ENCODE data around the gene STK4. TPM values are rescaled to one million over a fixed set of nuclear protein-coding genes. Genes with fewer than 3 reads are reported as not detected.

The STK4 gene
- polyA plus RNA-seq, 1 donor from 2014 or later: 14.0 TPM

DNA sequence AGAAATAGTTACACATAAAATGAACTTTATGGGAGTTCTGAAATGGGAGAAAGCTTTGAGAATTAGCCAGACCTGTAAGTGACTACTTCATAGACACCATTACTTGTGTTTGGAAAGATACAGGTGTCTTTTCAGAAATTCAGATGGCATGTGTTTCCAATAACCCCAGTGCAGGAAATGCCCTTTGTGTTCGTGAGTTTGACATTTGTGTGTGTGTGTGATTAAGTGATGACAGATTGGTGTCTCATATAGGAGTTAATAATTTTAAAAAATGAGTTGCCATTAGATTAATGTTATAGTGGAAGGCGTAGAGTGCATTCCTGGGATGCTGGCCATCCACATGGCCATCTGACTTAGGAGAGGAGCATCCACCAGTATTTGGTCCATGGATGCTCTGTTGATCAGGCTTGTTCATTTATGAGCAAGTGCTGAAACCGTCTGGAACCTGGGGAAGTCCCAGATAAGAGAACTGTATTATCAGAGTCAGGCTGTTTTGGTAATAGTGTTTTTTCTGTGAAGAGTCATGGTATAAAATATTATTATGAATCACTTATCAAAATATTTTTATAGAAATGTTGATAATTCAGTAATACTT lies 3.1 kb downstream of the STK4 start:
- Histone ChIP-seq H3K27me3 (ENCODE audit: insufficient read depth, low read depth, low read length) (no peaks in the 10 kb centered on the region), H2AFZ (ENCODE audit: low read depth, low read length) (no peak overlapping the region), H3K36me3 (ENCODE audit: insufficient read depth, low read length) (no peaks in the 10 kb centered on the region), H3K4me3 (ENCODE audit: low read length) (peak overlapping the region; percentile 85), H3K9me3 (ENCODE audit: low read length) (no peaks in the 10 kb centered on the region), H4K20me1 (ENCODE audit: insufficient read depth) (no peaks in the 10 kb centered on the region), H3K4me2 (ENCODE audit: low read length) (no peak overlapping the region), H3K79me2 (replicated peaks; ENCODE audit: insufficient read depth, low read length) (peaks cover 32% of the 10 kb centered on the region), H3F3A (ENCODE audit: insufficient read depth, low read length, poor library complexity, severe bottlenecking) (no peaks in the 10 kb centered on the region), H3K9ac (ENCODE audit: low read length) (no peak overlapping the region), H3K9me2 (ENCODE audit: insufficient read depth, low read length) (no peaks in the 10 kb centered on the region), H3K27ac (ENCODE audit: low read length) (no peak overlapping the region)
- no peak for TF ChIP-seq SMC3 (conservative IDR thresholded peaks at IDR 0.05; ENCODE audit: poor library complexity)
- TF ChIP-seq, protein P1, sequence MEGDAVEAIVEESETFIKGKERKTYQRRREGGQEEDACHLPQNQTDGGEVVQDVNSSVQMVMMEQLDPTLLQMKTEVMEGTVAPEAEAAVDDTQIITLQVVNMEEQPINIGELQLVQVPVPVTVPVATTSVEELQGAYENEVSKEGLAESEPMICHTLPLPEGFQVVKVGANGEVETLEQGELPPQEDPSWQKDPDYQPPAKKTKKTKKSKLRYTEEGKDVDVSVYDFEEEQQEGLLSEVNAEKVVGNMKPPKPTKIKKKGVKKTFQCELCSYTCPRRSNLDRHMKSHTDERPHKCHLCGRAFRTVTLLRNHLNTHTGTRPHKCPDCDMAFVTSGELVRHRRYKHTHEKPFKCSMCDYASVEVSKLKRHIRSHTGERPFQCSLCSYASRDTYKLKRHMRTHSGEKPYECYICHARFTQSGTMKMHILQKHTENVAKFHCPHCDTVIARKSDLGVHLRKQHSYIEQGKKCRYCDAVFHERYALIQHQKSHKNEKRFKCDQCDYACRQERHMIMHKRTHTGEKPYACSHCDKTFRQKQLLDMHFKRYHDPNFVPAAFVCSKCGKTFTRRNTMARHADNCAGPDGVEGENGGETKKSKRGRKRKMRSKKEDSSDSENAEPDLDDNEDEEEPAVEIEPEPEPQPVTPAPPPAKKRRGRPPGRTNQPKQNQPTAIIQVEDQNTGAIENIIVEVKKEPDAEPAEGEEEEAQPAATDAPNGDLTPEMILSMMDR (IDR thresholded peaks at IDR 0.05; ENCODE audit: poor library complexity, severe bottlenecking): no peak
- TF ChIP-seq TAF1 (IDR thresholded peaks at IDR 0.05; ENCODE audit: low read depth): no peak
- TF ChIP-seq RAD21 (conservative IDR thresholded peaks at IDR 0.05): no peak

DNA sequence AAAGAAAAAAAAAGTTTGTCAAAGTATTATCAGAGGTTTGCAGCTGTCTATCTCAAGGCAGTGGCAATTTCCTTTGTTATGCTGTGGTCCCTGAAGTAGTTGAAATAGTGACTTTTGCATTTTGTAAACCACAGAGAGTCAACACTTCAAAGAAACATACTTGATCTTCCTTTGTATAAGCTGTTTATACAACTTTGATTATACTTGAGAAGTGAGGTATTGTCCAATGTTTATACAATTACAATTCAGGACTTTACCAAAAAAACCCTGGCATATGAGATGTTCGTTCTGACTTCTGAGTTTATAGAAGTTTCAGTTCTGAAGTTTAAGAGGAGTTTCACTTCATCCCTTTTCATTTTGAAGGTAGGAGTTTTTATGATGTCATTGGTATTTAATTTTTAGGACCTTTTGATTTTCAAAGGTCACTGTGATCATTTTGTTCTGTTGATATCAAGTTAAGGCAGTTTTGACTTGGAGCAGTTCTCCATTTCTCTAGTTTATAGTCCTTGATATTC lies 4.0 kb downstream of the STK4 start:
- no peaks in the 10 kb centered on the region for H4K20me1 ChIP-seq (ENCODE audit: insufficient read depth)
- peaks cover 32% of the 10 kb centered on the region for H3K79me2 ChIP-seq (replicated peaks; ENCODE audit: insufficient read depth, low read length)
- no peaks in the 10 kb centered on the region for H3K9me3 ChIP-seq (ENCODE audit: low read length)
- H2AFZ ChIP-seq (ENCODE audit: low read depth, low read length): no peak overlapping the region
- no peaks in the 10 kb centered on the region for H3K9me2 ChIP-seq (ENCODE audit: insufficient read depth, low read length)
- H3K4me3 ChIP-seq (ENCODE audit: low read length): no peak overlapping the region
- no peak for TF ChIP-seq TAF1 (IDR thresholded peaks at IDR 0.05; ENCODE audit: low read depth)
- no peak for TF ChIP-seq EP300 (conservative IDR thresholded peaks at IDR 0.05; ENCODE audit: poor library complexity, severe bottlenecking)
- no peaks in the 10 kb centered on the region for H3F3A ChIP-seq (ENCODE audit: insufficient read depth, low read length, poor library complexity, severe bottlenecking)
- no peak overlapping the region for H3K27ac ChIP-seq (ENCODE audit: low read length)
- H3K27me3 ChIP-seq (ENCODE audit: insufficient read depth, low read depth, low read length): no peaks in the 10 kb centered on the region
- peaks cover 6% of the 10 kb centered on the region for H3K36me3 ChIP-seq (ENCODE audit: insufficient read depth, low read length)
- H3K9ac ChIP-seq (ENCODE audit: low read length): no peak overlapping the region
- no peak overlapping the region for H3K4me2 ChIP-seq (ENCODE audit: low read length)

DNA sequence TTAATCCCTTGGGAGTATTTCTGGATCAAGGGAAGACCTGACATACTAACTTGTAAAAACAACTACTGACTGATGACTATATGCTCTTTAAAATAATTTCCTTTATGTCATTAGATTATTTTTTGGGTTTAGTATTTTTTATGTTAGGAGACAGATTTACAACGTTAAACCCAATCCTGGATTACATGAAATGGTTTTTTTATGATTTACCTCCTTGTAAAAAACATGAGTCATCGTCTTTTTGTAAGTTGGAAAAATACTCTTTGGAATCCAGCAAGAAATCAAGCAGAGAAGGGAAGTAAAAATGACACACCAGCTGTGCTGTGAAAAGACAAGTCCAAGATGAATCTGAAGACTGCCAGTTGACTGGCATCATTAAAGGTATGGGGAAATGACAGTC lies 6.7 kb downstream of the STK4 start:
- Histone ChIP-seq H3K9me2 (ENCODE audit: insufficient read depth, low read length) (no peaks in the 10 kb centered on the region), H3K9me3 (ENCODE audit: low read length) (no peaks in the 10 kb centered on the region), H4K20me1 (ENCODE audit: insufficient read depth) (no peaks in the 10 kb centered on the region), H3K4me3 (ENCODE audit: low read length) (no peak overlapping the region), H3K27ac (ENCODE audit: low read length) (no peak overlapping the region), H3K27me3 (ENCODE audit: insufficient read depth, low read depth, low read length) (no peaks in the 10 kb centered on the region), H3F3A (ENCODE audit: insufficient read depth, low read length, poor library complexity, severe bottlenecking) (no peaks in the 10 kb centered on the region), H3K79me2 (replicated peaks; ENCODE audit: insufficient read depth, low read length) (peaks cover 17% of the 10 kb centered on the region), H2AFZ (ENCODE audit: low read depth, low read length) (no peak overlapping the region), H3K36me3 (ENCODE audit: insufficient read depth, low read length) (peaks cover 6% of the 10 kb centered on the region), H3K9ac (ENCODE audit: low read length) (no peak overlapping the region), H3K4me2 (ENCODE audit: low read length) (no peak overlapping the region)
- TF ChIP-seq SMC3 (conservative IDR thresholded peaks at IDR 0.05; ENCODE audit: poor library complexity): no peak
- TF ChIP-seq, protein P2, sequence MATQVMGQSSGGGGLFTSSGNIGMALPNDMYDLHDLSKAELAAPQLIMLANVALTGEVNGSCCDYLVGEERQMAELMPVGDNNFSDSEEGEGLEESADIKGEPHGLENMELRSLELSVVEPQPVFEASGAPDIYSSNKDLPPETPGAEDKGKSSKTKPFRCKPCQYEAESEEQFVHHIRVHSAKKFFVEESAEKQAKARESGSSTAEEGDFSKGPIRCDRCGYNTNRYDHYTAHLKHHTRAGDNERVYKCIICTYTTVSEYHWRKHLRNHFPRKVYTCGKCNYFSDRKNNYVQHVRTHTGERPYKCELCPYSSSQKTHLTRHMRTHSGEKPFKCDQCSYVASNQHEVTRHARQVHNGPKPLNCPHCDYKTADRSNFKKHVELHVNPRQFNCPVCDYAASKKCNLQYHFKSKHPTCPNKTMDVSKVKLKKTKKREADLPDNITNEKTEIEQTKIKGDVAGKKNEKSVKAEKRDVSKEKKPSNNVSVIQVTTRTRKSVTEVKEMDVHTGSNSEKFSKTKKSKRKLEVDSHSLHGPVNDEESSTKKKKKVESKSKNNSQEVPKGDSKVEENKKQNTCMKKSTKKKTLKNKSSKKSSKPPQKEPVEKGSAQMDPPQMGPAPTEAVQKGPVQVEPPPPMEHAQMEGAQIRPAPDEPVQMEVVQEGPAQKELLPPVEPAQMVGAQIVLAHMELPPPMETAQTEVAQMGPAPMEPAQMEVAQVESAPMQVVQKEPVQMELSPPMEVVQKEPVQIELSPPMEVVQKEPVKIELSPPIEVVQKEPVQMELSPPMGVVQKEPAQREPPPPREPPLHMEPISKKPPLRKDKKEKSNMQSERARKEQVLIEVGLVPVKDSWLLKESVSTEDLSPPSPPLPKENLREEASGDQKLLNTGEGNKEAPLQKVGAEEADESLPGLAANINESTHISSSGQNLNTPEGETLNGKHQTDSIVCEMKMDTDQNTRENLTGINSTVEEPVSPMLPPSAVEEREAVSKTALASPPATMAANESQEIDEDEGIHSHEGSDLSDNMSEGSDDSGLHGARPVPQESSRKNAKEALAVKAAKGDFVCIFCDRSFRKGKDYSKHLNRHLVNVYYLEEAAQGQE (IDR thresholded peaks at IDR 0.05; ENCODE audit: borderline replicate concordance): no peak
- TF ChIP-seq POLR2AphosphoS5 (IDR thresholded peaks at IDR 0.05): no peak
- no peak for TF ChIP-seq EP300 (conservative IDR thresholded peaks at IDR 0.05; ENCODE audit: poor library complexity, severe bottlenecking)
- TF ChIP-seq, protein P1 (IDR thresholded peaks at IDR 0.05; ENCODE audit: poor library complexity, severe bottlenecking): no peak
- TF ChIP-seq RAD21 (conservative IDR thresholded peaks at IDR 0.05): no peak
- TF ChIP-seq EZH2 (IDR thresholded peaks at IDR 0.05; ENCODE audit: borderline replicate concordance, insufficient read depth, low read length, poor library complexity, severe bottlenecking): no peak
- no peak for TF ChIP-seq MXI1 (conservative IDR thresholded peaks at IDR 0.05; ENCODE audit: poor library complexity, severe bottlenecking)
- no peak for TF ChIP-seq TAF1 (IDR thresholded peaks at IDR 0.05; ENCODE audit: low read depth)
